K562 treated with DMSO at 1 percent for 24 hours (cell line): ENCODE measurements around the gene SCAMP1. TPM values are rescaled to one million over a fixed set of nuclear protein-coding genes. Genes with fewer than 3 reads are reported as not detected.

Experiments used
- total RNA-seq: library from RNA; unstranded; fragments of 300-600 nt; gene quantifications from 2 replicates; pipeline ENCODE4 v1.2.3, GENCODE V29; 2022; ENCODE audit warnings: low read depth; ENCODE audit not compliant: insufficient read depth

The SCAMP1 gene, protein sequence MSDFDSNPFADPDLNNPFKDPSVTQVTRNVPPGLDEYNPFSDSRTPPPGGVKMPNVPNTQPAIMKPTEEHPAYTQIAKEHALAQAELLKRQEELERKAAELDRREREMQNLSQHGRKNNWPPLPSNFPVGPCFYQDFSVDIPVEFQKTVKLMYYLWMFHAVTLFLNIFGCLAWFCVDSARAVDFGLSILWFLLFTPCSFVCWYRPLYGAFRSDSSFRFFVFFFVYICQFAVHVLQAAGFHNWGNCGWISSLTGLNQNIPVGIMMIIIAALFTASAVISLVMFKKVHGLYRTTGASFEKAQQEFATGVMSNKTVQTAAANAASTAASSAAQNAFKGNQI
- 5.6 and 9.0 TPM in 2 replicates for total RNA-seq

DNA sequence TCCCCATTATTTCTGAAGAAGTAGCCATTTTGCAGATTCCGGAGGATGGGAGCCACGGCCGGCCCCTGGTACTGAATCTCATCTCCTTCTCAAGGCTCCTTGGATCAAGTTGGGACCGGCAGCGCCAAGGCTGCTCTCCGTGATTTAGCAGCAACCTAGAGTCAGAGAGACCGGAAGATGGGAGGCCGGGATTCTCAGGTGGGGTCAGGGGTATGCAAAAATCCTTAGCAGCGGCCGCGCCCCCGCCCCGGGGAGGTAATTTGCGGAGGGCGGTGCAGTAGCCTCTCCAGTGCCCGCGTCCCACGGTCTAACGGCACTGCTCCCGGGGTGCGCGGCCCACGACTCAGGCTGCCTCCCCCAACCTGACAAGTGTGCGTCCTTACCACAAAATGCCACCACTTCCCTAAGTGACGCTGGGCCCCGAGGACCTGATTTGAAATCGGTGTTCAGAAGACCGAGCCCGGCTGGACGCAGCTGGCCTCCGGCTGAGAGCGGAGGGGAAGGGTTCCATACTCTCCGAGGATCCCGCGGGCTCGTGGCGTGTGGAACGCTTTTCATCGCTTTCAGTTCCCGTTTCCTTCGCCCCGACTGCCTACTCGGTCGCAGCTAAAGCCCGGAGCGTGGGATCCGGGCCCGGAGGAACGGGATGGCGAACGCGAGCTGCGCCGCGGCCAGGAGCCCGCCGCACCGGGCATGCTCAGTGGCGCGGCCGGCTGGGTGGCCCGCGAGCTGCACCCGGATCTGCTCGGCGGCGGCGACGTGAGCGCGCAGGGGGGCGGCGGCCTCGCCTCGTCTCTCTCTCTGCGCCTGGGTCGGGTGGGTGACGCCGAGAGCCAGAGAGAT is at the start of gene SCAMP1:
SCAMP1 (plus strand) TSS at position 787 of the 843 bp plus-strand sequence; CDS start at position 842, 55 bp downstream.

Other genes with a start within 250 kb of the SCAMP1 start
- 20.4 and 24.8 TPM in 2 replicates for gene AP3B1, start 65.9 kb upstream of the SCAMP1 start, total RNA-seq